Hindlimb muscle (tissue), 1 donor: ENCODE results near the gene GPR132. TPM values are rescaled to one million over a fixed set of nuclear protein-coding genes. Genes with fewer than 3 reads are reported as not detected.

Experiments
- DNase-seq: peaks from one replicate; pipeline ENCODE4 v3.0.0-alpha.2; 2013
- polyA plus RNA-seq: library from polyadenylated mRNA; unstranded; fragments of 120-200 nt; gene quantifications from one replicate; pipeline ENCODE4 v1.2.1, GENCODE V29; 2013; ENCODE audit not compliant: insufficient read length

GPR132 gene
- polyA plus RNA-seq, 1 donor, result 0.84 TPM

- no peak for DNase-seq
These were observed 5.2 kb downstream of the GPR132 start for GRCh38 chr14:105059925-105060565.

GRCh38 chr14:105059035-105059924, 6.0 kb downstream of the GPR132 start:
- DNase-seq, result no peak

- no peak for DNase-seq
These were observed 6.7 kb downstream of the GPR132 start for GRCh38 chr14:105058521-105059034.

GRCh38 chr14:105056303-105056831, 8.9 kb downstream of the GPR132 start:
- DNase-seq, result no peak

- no peak for DNase-seq
These were observed 9.4 kb downstream of the GPR132 start for GRCh38 chr14:105055736-105056302.

GRCh38 chr14:105055334-105055733, 9.9 kb downstream of the GPR132 start:
- DNase-seq, result no peak

GRCh38 chr14:105053996-105054395, 11.2 kb downstream of the GPR132 start:
- no peak for DNase-seq

GRCh38 chr14:105053421-105053820, 11.8 kb downstream of the GPR132 start:
- no peak for DNase-seq

- no peak for DNase-seq
These were observed 13.1 kb downstream of the GPR132 start for GRCh38 chr14:105052110-105052458.

- DNase-seq, result no peak
These were observed 13.8 kb downstream of the GPR132 start for GRCh38 chr14:105051182-105052109.

- no peak for DNase-seq
These were observed 14.7 kb downstream of the GPR132 start for GRCh38 chr14:105050551-105050897.

GRCh38 chr14:105049753-105050550, 15.3 kb downstream of the GPR132 start:
- no peak for DNase-seq

GRCh38 chr14:105047283-105048016, 17.8 kb downstream of the GPR132 start:
- DNase-seq, result no peak

GRCh38 chr14:105046891-105047282, 18.3 kb downstream of the GPR132 start:
- no peak for DNase-seq

GRCh38 chr14:105045710-105046326, 19.4 kb downstream of the GPR132 start:
- DNase-seq, result peak; percentile 90

GRCh38 chr14:105043641-105044040, 21.6 kb downstream of the GPR132 start:
- DNase-seq, result no peak

- no peak for DNase-seq
These were observed 22.4 kb downstream of the GPR132 start for GRCh38 chr14:105042813-105043212.

- no peak for DNase-seq
These were observed 23.1 kb downstream of the GPR132 start for GRCh38 chr14:105041841-105042765.
